Prostate gland (tissue), 2 donors: ENCODE measurements around the gene PAK1. TPM values are rescaled to one million over a fixed set of nuclear protein-coding genes. Genes with fewer than 3 reads are reported as not detected.

ENCODE experiments used
- DNase-seq: peaks from one replicate; pipeline ENCODE4 v3.0.0-alpha.2; 2019; ENCODE audit warnings: low spot score
- H3K27ac ChIP-seq, 2 donors: fragments of 200-600 bp; sonication (generic); 2 replicates each; pipeline ENCODE4 v1.5.1; 2017 to 2019
- H3K27me3 ChIP-seq: fragments of 200-600 bp; sonication (generic); replicated peaks from 2 replicates; pipeline ENCODE4 v1.5.1; 2019; ENCODE audit not compliant: insufficient read depth
- H3K36me3 ChIP-seq, 2 donors: fragments of 200-600 bp; sonication (generic); 1 replicate in 1 of 2; 2 replicates in 1 of 2; pipeline versions ENCODE4 v1.5.1 to v1.8.1; 2017 to 2019
- H3K4me1 ChIP-seq: fragments of 200-600 bp; sonication (generic); replicated peaks from 2 replicates; pipeline ENCODE4 v1.5.1; 2019
- H3K4me3 ChIP-seq, 2 donors: fragments of 200-600 bp; sonication (generic); 2 replicates each; pipeline ENCODE4 v1.5.1; 2017 to 2019
- H3K9me3 ChIP-seq: fragments of 200-600 bp; sonication (generic); 2 replicates; pipeline ENCODE4 v1.5.1; 2017
- CTCF ChIP-seq, 4 experiments: fragments of 200-600 bp in 2 of 4; fragments of 450-650 bp in 2 of 4; sonication (generic) in 2 of 4; IDR thresholded peaks; 1 replicate in 3 of 4; 2 replicates in 1 of 4; pipeline ENCODE4 v1.5.1; 2016 to 2019; ENCODE audit warnings: antibody characterized with exemption in 4 of 4, mild to moderate bottlenecking in 2 of 4, moderate library complexity in 2 of 4
- POLR2A ChIP-seq: fragments of 450-650 bp; IDR thresholded peaks from one replicate; pipeline ENCODE4 v1.6.1; 2016; ENCODE audit warnings: antibody characterized with exemption, mild to moderate bottlenecking
- POLR2AphosphoS5 ChIP-seq: sonication (generic); formaldehyde crosslinking; IDR thresholded peaks from one replicate; pipeline ENCODE4 v1.6.1; 2017; ENCODE audit warnings: antibody characterized with exemption
- WGBS: methylation state at CpG from one replicate; pipeline ENCODE4 v1.1.5; 2018; 5-methylcytosine and 5-hydroxymethylcytosine counted together
- intact Hi-C: fragments of 100-400 bp; cut with DNase I; formaldehyde crosslinking; loops from one replicate; pipeline ENCODE4 v1.14.2; 2022
- total RNA-seq, 2 donors: library from RNA; depleted of rRNA; stranded (reverse); fragments of >200 nt; gene quantifications; one replicate each; pipeline ENCODE4 v1.1.0, GENCODE V29; 2016

Gene PAK1
- total RNA-seq, 2 donors from 2014 or later = 39.6 to 61.7 TPM

GRCh38 chr11:77412814-77413213, 61.1 kb downstream of the PAK1 start:
- Histone ChIP-seq H3K4me1 (no peaks in the 10 kb centered on the region), H3K27me3 (no peaks in the 10 kb centered on the region)
- intact Hi-C loops = no loop called here

GRCh38 chr11:77411717-77412441, 62.0 kb downstream of the PAK1 start:
- Histone ChIP-seq H3K4me1 (no peaks in the 10 kb centered on the region), H3K36me3 (no peaks in the 10 kb centered on the region), H3K9me3 (no peaks in the 10 kb centered on the region), H3K27ac (peak overlapping the region; percentile 58 to 72), H3K4me3 (peak overlapping the region; percentile 31 to 33), H3K27me3 (no peaks in the 10 kb centered on the region)
- peak; percentile 81 for DNase-seq
- WGBS = under 1% methylated on average over 33 of the region's 33 CpGs
- intact Hi-C loops = no loop called here
- peak in 1 of 4 experiments; percentile 33 for TF ChIP-seq CTCF (IDR thresholded peaks at IDR 0.05)
- TF ChIP-seq POLR2AphosphoS5 = peak; percentile 85
- TF ChIP-seq POLR2A = peak; percentile 57

More at GRCh38 chr11:77412814-77413213, 61.1 kb downstream of the PAK1 start:
- no peak for DNase-seq
- H3K4me3 ChIP-seq = no peak overlapping the region
- 90% methylated on average over 5 of the region's 5 CpGs for WGBS
- no peak for TF ChIP-seq CTCF (IDR thresholded peaks at IDR 0.05)
- no peak for TF ChIP-seq POLR2A
- TF ChIP-seq POLR2AphosphoS5 = no peak
- no peaks in the 10 kb centered on the region for H3K36me3 ChIP-seq
- no peak overlapping the region for H3K27ac ChIP-seq
- no peaks in the 10 kb centered on the region for H3K9me3 ChIP-seq

- no peak for TF ChIP-seq POLR2AphosphoS5
Observed at GRCh38 chr11:77411137-77411707, 62.7 kb downstream of the PAK1 start.

GRCh38 chr11:77410076-77410827, 63.6 kb downstream of the PAK1 start:
- Histone ChIP-seq H3K9me3 (no peaks in the 10 kb centered on the region), H3K27me3 (no peaks in the 10 kb centered on the region), H3K4me3 (no peak overlapping the region), H3K27ac (no peak overlapping the region), H3K4me1 (no peaks in the 10 kb centered on the region), H3K36me3 (no peaks in the 10 kb centered on the region)
- DNase-seq = no peak
- intact Hi-C loops = no loop called here
- 65% methylated on average over 4 of the region's 4 CpGs for WGBS
- TF ChIP-seq CTCF (IDR thresholded peaks at IDR 0.05) = no peak
- no peak for TF ChIP-seq POLR2A
- no peak for TF ChIP-seq POLR2AphosphoS5

More at GRCh38 chr11:77411137-77411707, 62.7 kb downstream of the PAK1 start:
- no peaks in the 10 kb centered on the region for H3K4me1 ChIP-seq
- H3K4me3 ChIP-seq = peak overlapping the region; percentile 31 to 33
- H3K27ac ChIP-seq = peak overlapping the region; percentile 58 to 72
- DNase-seq = no peak
- H3K27me3 ChIP-seq = no peaks in the 10 kb centered on the region
- intact Hi-C loops = no loop called here
- H3K36me3 ChIP-seq = no peaks in the 10 kb centered on the region
- WGBS = 23% methylated on average over 6 of the region's 6 CpGs
- H3K9me3 ChIP-seq = no peaks in the 10 kb centered on the region

- intact Hi-C loops = no loop called here
- 97% methylated on average over 1 of the region's 1 CpG for WGBS
- no peak overlapping the region for H3K4me3 ChIP-seq
- no peaks in the 10 kb centered on the region for H3K27me3 ChIP-seq
- H3K36me3 ChIP-seq = no peaks in the 10 kb centered on the region
- TF ChIP-seq POLR2AphosphoS5 (no peak), POLR2A (no peak), CTCF (IDR thresholded peaks at IDR 0.05) (no peak)
- H3K27ac ChIP-seq = no peak overlapping the region
- H3K4me1 ChIP-seq = no peaks in the 10 kb centered on the region
- DNase-seq = no peak
- H3K9me3 ChIP-seq = no peaks in the 10 kb centered on the region
Observed at GRCh38 chr11:77409046-77409445, 64.8 kb downstream of the PAK1 start.
